HepG2 (cell line): ENCODE measurements around the gene PHF23. TPM values are rescaled to one million over a fixed set of nuclear protein-coding genes. Genes with fewer than 3 reads are reported as not detected.

Source experiments
- CHD4 ChIP-seq: fragments of 200-600 bp; sonication (generic); IDR thresholded peaks from 2 replicates; pipeline ENCODE4 v1.7.0; 2017; ENCODE audit warnings: mild to moderate bottlenecking, low read length, borderline replicate concordance
- HIC2 ChIP-seq: sonication (generic); formaldehyde crosslinking; IDR thresholded peaks from 2 replicates; pipeline ENCODE4 v1.9.0; 2022; ENCODE audit warnings: low read depth, missing genetic modification reagents
- HMGXB4 ChIP-seq, 2 experiments: sonication (generic) in 1 of 2; formaldehyde crosslinking in 1 of 2; IDR thresholded peaks; 2 replicates each; pipeline versions ENCODE4 v1.4.0 to v1.6.1; 2018 to 2020; ENCODE audit warnings: missing genetic modification reagents in 2 of 2, borderline replicate concordance in 1 of 2, low read depth in 1 of 2, mild to moderate bottlenecking in 1 of 2, missing biosample characterization in 1 of 2
- HNRNPH1 ChIP-seq: fragments of 200-400 bp; formaldehyde crosslinking; optimal IDR thresholded peaks from 2 replicates; pipeline ENCODE3; 2017; ENCODE audit warnings: mild to moderate bottlenecking, low read depth, low read length
- KLF6 ChIP-seq: IDR thresholded peaks from 2 replicates; pipeline ENCODE4 v1.8.0; 2016; ENCODE audit warnings: missing biosample characterization, missing genetic modification reagents
- MAFF ChIP-seq: IDR thresholded peaks from 2 replicates; pipeline ENCODE4 v1.6.1; 2011; ENCODE audit warnings: low read depth, low read length, improper control_type of control experiment
- MED1 ChIP-seq: sonication (generic); formaldehyde crosslinking; IDR thresholded peaks from 2 replicates; pipeline ENCODE4 v1.4.0; 2020; ENCODE audit warnings: missing genetic modification reagents
- MED8 ChIP-seq: sonication (generic); formaldehyde crosslinking; IDR thresholded peaks from 2 replicates; pipeline ENCODE4 v1.8.1; 2023; ENCODE audit warnings: mild to moderate bottlenecking, missing genetic modification reagents; ENCODE audit not compliant: insufficient replicate concordance
- NR3C1 ChIP-seq: sonication (generic); formaldehyde crosslinking; IDR thresholded peaks from 2 replicates; pipeline ENCODE4 v1.4.0; 2020; ENCODE audit warnings: missing genetic modification reagents
- PATZ1 ChIP-seq: sonication (generic); formaldehyde crosslinking; IDR thresholded peaks from 2 replicates; pipeline ENCODE4 v1.4.0; 2020; ENCODE audit warnings: missing genetic modification reagents
- POLR2G ChIP-seq: fragments of 200-400 bp; formaldehyde crosslinking; IDR thresholded peaks from 2 replicates; pipeline ENCODE4 v1.6.1; 2018; ENCODE audit warnings: mild to moderate bottlenecking, low read depth, low read length, moderate library complexity
- RAD21 ChIP-seq: fragments of 450-650 bp; formaldehyde crosslinking; IDR thresholded peaks from 2 replicates; pipeline ENCODE4 v1.5.0; 2020; ENCODE audit warnings: mild to moderate bottlenecking
- SIN3B ChIP-seq: fragments of 150-350 bp; IDR thresholded peaks from 2 replicates; pipeline ENCODE4 v1.6.1; 2014; ENCODE audit warnings: low read length
- STAG1 ChIP-seq: sonication (generic); formaldehyde crosslinking; IDR thresholded peaks from 2 replicates; pipeline ENCODE4 v1.4.0; 2020; ENCODE audit warnings: missing genetic modification reagents
- TBL1XR1 ChIP-seq: fragments of 150-350 bp; IDR thresholded peaks from 2 replicates; pipeline ENCODE4 v1.6.1; 2014; ENCODE audit warnings: borderline replicate concordance, low read length; ENCODE audit not compliant: partially characterized antibody
- TBX3 ChIP-seq: fragments of 450-650 bp; IDR thresholded peaks from 2 replicates; pipeline ENCODE4 v1.6.1; 2017; ENCODE audit warnings: antibody characterized with exemption, mild to moderate bottlenecking, inconsistent platforms, borderline replicate concordance
- THAP11 ChIP-seq: IDR thresholded peaks from 2 replicates; pipeline ENCODE4 v1.6.1; 2016; ENCODE audit warnings: missing biosample characterization, missing genetic modification reagents
- ZBTB33 ChIP-seq: sonication (generic); formaldehyde crosslinking; IDR thresholded peaks from 2 replicates; pipeline ENCODE4 v1.4.0; 2020; ENCODE audit warnings: missing genetic modification reagents
- ZC3H13 ChIP-seq: sonication (generic); formaldehyde crosslinking; IDR thresholded peaks from 2 replicates; pipeline ENCODE4 v1.8.1; 2023; ENCODE audit warnings: mild to moderate bottlenecking, missing genetic modification reagents, moderate library complexity
- ZNF263 ChIP-seq: sonication (generic); formaldehyde crosslinking; IDR thresholded peaks from 2 replicates; pipeline ENCODE4 v1.4.0; 2020; ENCODE audit warnings: missing genetic modification reagents
- ZNF709 ChIP-seq: sonication (generic); formaldehyde crosslinking; IDR thresholded peaks from 2 replicates; pipeline ENCODE4 v1.5.0; 2020; ENCODE audit warnings: mild to moderate bottlenecking, missing genetic modification reagents
- ZNF772 ChIP-seq: sonication (generic); formaldehyde crosslinking; IDR thresholded peaks from 2 replicates; pipeline ENCODE4 v1.5.0; 2020; ENCODE audit warnings: mild to moderate bottlenecking, missing genetic modification reagents
- ZSCAN21 ChIP-seq: sonication (generic); formaldehyde crosslinking; IDR thresholded peaks from 2 replicates; pipeline ENCODE4 v1.8.0; 2022; ENCODE audit warnings: mild to moderate bottlenecking, missing genetic modification reagents, moderate library complexity, borderline replicate concordance
- polyA plus RNA-seq, 8 experiments: library from polyadenylated mRNA; depleted of rRNA in 3 of 8; stranded (reverse) in 7 of 8; unstranded in 1 of 8; fragments of >200 nt; fragmentation: Illumina TruSeq in 4 of 8; extraction: Trizol in 4 of 8; gene quantifications; 2 replicates each; pipeline versions ENCODE4 v1.2.1 to v1.2.3, GENCODE V29; 2011 to 2016; ENCODE audit warnings: low read depth in 4 of 8, missing spikeins in 1 of 8, mixed read lengths in 1 of 8; ENCODE audit not compliant: insufficient read depth in 1 of 8
- total RNA-seq, 5 experiments: library from RNA; depleted of rRNA; stranded (reverse); fragments of >200 nt; fragmentation: Illumina TruSeq; extraction: Trizol; gene quantifications; 2 replicates each; pipeline ENCODE4 v1.2.3, GENCODE V29; 2016; ENCODE audit warnings: low read depth in 1 of 5

Gene PHF23
- total and polyA plus RNA-seq, 2 of the 13 experiments (the other 11 are each of a cell fraction or from before 2014, with no cell fraction given) = 27.6 to 33.2 TPM

GRCh38 chr17:7220593-7221277, 18.5 kb downstream of the PHF23 start (continued):
- no peak for TF ChIP-seq MED8
- TF ChIP-seq ZNF263 (CRISPR knock-in tag) = 0 out of 2 replicates have a peak, but pooled peaks have one; percentile 12
- peak; percentile 6 for TF ChIP-seq TBL1XR1
- peak in 1 of 2 experiments; percentile 50; a peak in 1 of 4 replicates for TF ChIP-seq HMGXB4 (CRISPR knock-in tag; IDR thresholded peaks at IDR 0.05; ENCODE audit: borderline replicate concordance in 1 of 2, low read depth in 1 of 2)
- peak; percentile 52; the same call in 1 of the 2 replicates for TF ChIP-seq THAP11 (CRISPR knock-in tag)
- peak; percentile 56 for TF ChIP-seq STAG1 (CRISPR knock-in tag)
- no peak for TF ChIP-seq SIN3B
- TF ChIP-seq NR3C1 (CRISPR knock-in tag) = no peak
- TF ChIP-seq KLF6 = no peak
- no peak for TF ChIP-seq CHD4
- TF ChIP-seq RAD21 = 0 out of 2 replicates have a peak, but pooled peaks have one; percentile 37
- 0 out of 2 replicates have a peak, but pooled peaks have one; percentile 26 for TF ChIP-seq ZC3H13 (CRISPR knock-in tag)
- peak; percentile 57; the same call in 1 of the 2 replicates for TF ChIP-seq MAFF
- TF ChIP-seq ZNF709 (CRISPR knock-in tag) = no peak
- peak; percentile 69 for TF ChIP-seq HIC2 (CRISPR knock-in tag)
- no peak for TF ChIP-seq TBX3
- no peak; the same call in 1 of the 2 replicates for TF ChIP-seq ZSCAN21
- TF ChIP-seq ZNF772 = peak; percentile 71
- peak; percentile 8; the same call in 1 of the 2 replicates for TF ChIP-seq ZBTB33 (CRISPR knock-in tag)
- TF ChIP-seq HNRNPH1 = peak; percentile 20
- TF ChIP-seq PATZ1 (CRISPR knock-in tag) = 0 out of 2 replicates have a peak, but pooled peaks have one; percentile 25
- TF ChIP-seq POLR2G = peak; percentile 9
- TF ChIP-seq MED1 = peak; percentile 4; the same call in 1 of the 2 replicates
